BJ (cell line): ENCODE data around the gene PGBD5. TPM values are rescaled to one million over a fixed set of nuclear protein-coding genes. Genes with fewer than 3 reads are reported as not detected.

Source experiments
- CTCF ChIA-PET: fragments of 350-600 bp; formaldehyde crosslinking; extraction: SDS; loops from one replicate; lab custom pipeline; 2021; ENCODE audit warnings: antibody characterized with exemption, inconsistent platforms; lab: Yijun Ruan, JAX
- POLR2A ChIA-PET: fragments of 300-600 bp; sonication (Branson Sonifier 250); formaldehyde crosslinking; extraction: SDS; loops from one replicate; lab custom pipeline; 2021; ENCODE audit warnings: antibody characterized with exemption; lab: Charles Lee
- DNase-seq: peaks from one replicate; pipeline ENCODE4 v3.0.0-alpha.2; 2011; ENCODE audit warnings: low read depth
- H3K27me3 ChIP-seq: 2 replicates; pipeline ENCODE4 v1.6.0; 2011; ENCODE audit warnings: low read length; ENCODE audit not compliant: control insufficient read depth, insufficient read depth
- H3K36me3 ChIP-seq: 2 replicates; pipeline ENCODE4 v1.5.1; 2011; ENCODE audit warnings: low read length; ENCODE audit not compliant: control insufficient read depth, insufficient read depth
- H3K4me3 ChIP-seq: 2 replicates; pipeline ENCODE4 v1.5.1; 2011; ENCODE audit warnings: low read depth, mild to moderate bottlenecking, control low read depth, low read length
- polyA plus RNA-seq: library from polyadenylated mRNA; depleted of rRNA; stranded (reverse); fragments of >200 nt; gene quantifications from 2 replicates; pipeline ENCODE4 v1.2.3, GENCODE V29; 2011
- TF ChIP-seq, protein P1 (sequence below): IDR thresholded peaks from 2 replicates; pipeline ENCODE4 v1.5.1; 2011; ENCODE audit warnings: low read depth, mild to moderate bottlenecking, control low read depth, inconsistent platforms, low read length, moderate library complexity; ENCODE audit not compliant: insufficient read depth

Gene PGBD5
- polyA plus RNA-seq, 1 experiment: 0.07 TPM

GRCh38 chr1:230398856-230399255 is 27.3 kb downstream of the PGBD5 start:
- H3K36me3 ChIP-seq: no peaks in the 10 kb centered on the region
- no peak overlapping the region for H3K4me3 ChIP-seq
- TF ChIP-seq, protein P1, sequence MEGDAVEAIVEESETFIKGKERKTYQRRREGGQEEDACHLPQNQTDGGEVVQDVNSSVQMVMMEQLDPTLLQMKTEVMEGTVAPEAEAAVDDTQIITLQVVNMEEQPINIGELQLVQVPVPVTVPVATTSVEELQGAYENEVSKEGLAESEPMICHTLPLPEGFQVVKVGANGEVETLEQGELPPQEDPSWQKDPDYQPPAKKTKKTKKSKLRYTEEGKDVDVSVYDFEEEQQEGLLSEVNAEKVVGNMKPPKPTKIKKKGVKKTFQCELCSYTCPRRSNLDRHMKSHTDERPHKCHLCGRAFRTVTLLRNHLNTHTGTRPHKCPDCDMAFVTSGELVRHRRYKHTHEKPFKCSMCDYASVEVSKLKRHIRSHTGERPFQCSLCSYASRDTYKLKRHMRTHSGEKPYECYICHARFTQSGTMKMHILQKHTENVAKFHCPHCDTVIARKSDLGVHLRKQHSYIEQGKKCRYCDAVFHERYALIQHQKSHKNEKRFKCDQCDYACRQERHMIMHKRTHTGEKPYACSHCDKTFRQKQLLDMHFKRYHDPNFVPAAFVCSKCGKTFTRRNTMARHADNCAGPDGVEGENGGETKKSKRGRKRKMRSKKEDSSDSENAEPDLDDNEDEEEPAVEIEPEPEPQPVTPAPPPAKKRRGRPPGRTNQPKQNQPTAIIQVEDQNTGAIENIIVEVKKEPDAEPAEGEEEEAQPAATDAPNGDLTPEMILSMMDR: no peak
- H3K27me3 ChIP-seq: no peaks in the 10 kb centered on the region
- POLR2A ChIA-PET: no interaction called here
- no peak for DNase-seq
- CTCF ChIA-PET: interaction anchor here (2.3 kb wide), 1 partner anchor 11 kb away, joined by 7 read pairs; no protein-coding TSS in a partner anchor

- TF ChIP-seq, protein P1: no peak
- ChIA-PET CTCF (interaction anchor here (2.3 kb wide), 1 partner anchor 13 kb away, joined by 7 read pairs; no protein-coding TSS in a partner anchor), POLR2A (no interaction called here)
- Histone ChIP-seq H3K27me3 (no peaks in the 10 kb centered on the region), H3K36me3 (no peaks in the 10 kb centered on the region), H3K4me3 (no peak overlapping the region)
- DNase-seq: no peak
Observed at GRCh38 chr1:230396966-230397365, 29.2 kb downstream of the PGBD5 start.

GRCh38 chr1:230395932-230396331 is 30.2 kb downstream of the PGBD5 start:
- no peaks in the 10 kb centered on the region for H3K27me3 ChIP-seq
- DNase-seq: no peak
- TF ChIP-seq, protein P1: no peak
- CTCF ChIA-PET: no interaction called here
- H3K4me3 ChIP-seq: no peak overlapping the region
- POLR2A ChIA-PET: no interaction called here
- H3K36me3 ChIP-seq: no peaks in the 10 kb centered on the region

DNA sequence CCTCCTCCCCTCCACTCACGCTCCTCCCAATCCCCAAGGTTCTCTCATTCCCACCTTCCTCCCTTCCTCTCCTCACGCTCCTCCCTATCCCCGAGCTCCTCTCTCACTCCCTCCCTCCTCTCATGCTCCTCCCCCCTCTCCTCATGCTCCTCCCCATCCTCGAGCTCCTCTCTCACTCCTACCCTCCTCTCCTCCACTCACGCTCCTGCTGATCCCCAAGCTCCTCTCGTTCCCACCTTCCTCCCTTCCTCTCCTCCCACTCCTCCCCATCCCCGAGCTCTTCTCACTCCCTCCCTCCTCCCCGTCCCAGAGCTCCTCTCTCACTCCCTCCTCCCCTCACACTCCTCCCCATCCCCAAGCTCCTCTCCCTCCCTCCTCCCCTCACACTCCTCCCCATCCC is 31.4 kb downstream of the PGBD5 start:
- H3K27me3 ChIP-seq: no peaks in the 10 kb centered on the region
- H3K4me3 ChIP-seq: no peak overlapping the region
- CTCF ChIA-PET: interaction anchor here (0.6 kb wide), 1 partner anchor 12 kb away, joined by 3 read pairs; no protein-coding TSS in a partner anchor
- TF ChIP-seq, protein P1: no peak
- no peak for DNase-seq
- POLR2A ChIA-PET: no interaction called here
- no peaks in the 10 kb centered on the region for H3K36me3 ChIP-seq

GRCh38 chr1:230394134-230394533 is 32.0 kb downstream of the PGBD5 start:
- POLR2A ChIA-PET: no interaction called here
- H3K36me3 ChIP-seq: no peaks in the 10 kb centered on the region
- CTCF ChIA-PET: interaction anchor here (0.6 kb wide), 1 partner anchor 12 kb away, joined by 3 read pairs; no protein-coding TSS in a partner anchor

More at GRCh38 chr1:230394134-230394533, 32.0 kb downstream of the PGBD5 start:
- DNase-seq: no peak
- no peak overlapping the region for H3K4me3 ChIP-seq
- TF ChIP-seq, protein P1: no peak
- no peaks in the 10 kb centered on the region for H3K27me3 ChIP-seq
